Immature natural killer cell (primary cell): ENCODE data around the gene AKIRIN1. TPM values are rescaled to one million over a fixed set of nuclear protein-coding genes. Genes with fewer than 3 reads are reported as not detected.
A peak's percentile ranks its signal among the peaks of the same experiment; 100 is the strongest.
"Not testable (repeated sequence)": the region's sequence is repeated elsewhere in the genome, so short reads cannot be mapped to it uniquely, and the experiment has no call there.

Experiments
- DNase-seq, 3 donors: peaks; one replicate each; pipeline ENCODE4 v3.0.0; 2022; ENCODE audit warnings: mixed read lengths in 1 of 3
- H3K27ac Mint-ChIP-seq, 6 donors: one replicate each; pipeline ENCODE4 v1.8.0; 2020; ENCODE audit warnings: mixed read lengths in 6 of 6, mild to moderate bottlenecking in 5 of 6, inconsistent platforms in 4 of 6, moderate library complexity in 3 of 6
- H3K27me3 Mint-ChIP-seq, 3 donors: one replicate each; pipeline ENCODE4 v1.8.0; 2020 to 2021; ENCODE audit warnings: low read depth in 3 of 3, mild to moderate bottlenecking in 3 of 3, mixed read lengths in 3 of 3, moderate library complexity in 3 of 3, inconsistent platforms in 1 of 3
- H3K36me3 Mint-ChIP-seq, 3 donors: one replicate each; pipeline ENCODE4 v1.8.0; 2020; ENCODE audit warnings: mixed read lengths in 3 of 3, inconsistent platforms in 2 of 3, mild to moderate bottlenecking in 2 of 3
- H3K4me1 Mint-ChIP-seq, 2 donors: one replicate each; pipeline ENCODE4 v1.8.0; 2020; ENCODE audit warnings: inconsistent platforms in 2 of 2, mild to moderate bottlenecking in 2 of 2, mixed read lengths in 2 of 2, moderate library complexity in 1 of 2
- H3K4me3 Mint-ChIP-seq, 5 donors: one replicate each; pipeline ENCODE4 v1.8.0; 2020; ENCODE audit warnings: mild to moderate bottlenecking in 5 of 5, mixed read lengths in 5 of 5, inconsistent platforms in 3 of 5, moderate library complexity in 3 of 5
- H3K9me3 Mint-ChIP-seq, 6 donors: one replicate each; pipeline ENCODE4 v1.8.0; 2020; ENCODE audit warnings: mild to moderate bottlenecking in 6 of 6, mixed read lengths in 6 of 6, inconsistent platforms in 4 of 6, moderate library complexity in 3 of 6
- polyA plus RNA-seq, 3 donors: library from polyadenylated mRNA; unstranded; fragments of 300-500 nt; fragmentation: Illumina TruSeq; gene quantifications; one replicate each; pipeline ENCODE4 v1.2.3, GENCODE V29; 2021

The AKIRIN1 gene
- polyA plus RNA-seq = 10 to 100 TPM; 69.5 to 89.2 (median 74.8) TPM

GRCh38 chr1:38990738-38991637 is at the start of gene AKIRIN1:
Gene AKIRIN1, plus strand, starts transcription at chr1:38991276. Its CDS starts 105 bp downstream, at chr1:38991381.
- DNase-seq = peak; percentile 98 to 99 (median 98)
- Mint-ChIP-seq H3K4me1 (peaks cover 34 to 45% of the 10 kb centered on the region in 2 donors), H3K27me3 (peaks cover 1 to 16% (median 2%) of the 10 kb centered on the region in 3 donors), H3K36me3 (peaks cover 0 to 5% (median 4%) of the 10 kb centered on the region in 3 donors), H3K9me3 (no peaks in the 10 kb centered on the region), H3K4me3 (peak within 1 kb of the TSS; percentile 72 to 88 (median 86)), H3K27ac (peak within 1 kb of the TSS; percentile 80 to 95 (median 92))

- DNase-seq = no peak
- no peak within 1 kb of the TSS for H3K4me3 Mint-ChIP-seq
- H3K4me1 Mint-ChIP-seq = no peaks in the 10 kb centered on the region
- no peaks in the 10 kb centered on the region for H3K9me3 Mint-ChIP-seq
- H3K36me3 Mint-ChIP-seq = no peaks in the 10 kb centered on the region
- no peak within 1 kb of the TSS for H3K27ac Mint-ChIP-seq
- H3K27me3 Mint-ChIP-seq = no peaks in the 10 kb centered on the region
These were observed 49.5 kb upstream of the AKIRIN1 start, which contains the start of gene RHBDL2 for GRCh38 chr1:38941527-38942019. Gene RHBDL2, minus strand, starts transcription at chr1:38941830. Its CDS starts 22,618 bp downstream, at chr1:38919212.

DNA sequence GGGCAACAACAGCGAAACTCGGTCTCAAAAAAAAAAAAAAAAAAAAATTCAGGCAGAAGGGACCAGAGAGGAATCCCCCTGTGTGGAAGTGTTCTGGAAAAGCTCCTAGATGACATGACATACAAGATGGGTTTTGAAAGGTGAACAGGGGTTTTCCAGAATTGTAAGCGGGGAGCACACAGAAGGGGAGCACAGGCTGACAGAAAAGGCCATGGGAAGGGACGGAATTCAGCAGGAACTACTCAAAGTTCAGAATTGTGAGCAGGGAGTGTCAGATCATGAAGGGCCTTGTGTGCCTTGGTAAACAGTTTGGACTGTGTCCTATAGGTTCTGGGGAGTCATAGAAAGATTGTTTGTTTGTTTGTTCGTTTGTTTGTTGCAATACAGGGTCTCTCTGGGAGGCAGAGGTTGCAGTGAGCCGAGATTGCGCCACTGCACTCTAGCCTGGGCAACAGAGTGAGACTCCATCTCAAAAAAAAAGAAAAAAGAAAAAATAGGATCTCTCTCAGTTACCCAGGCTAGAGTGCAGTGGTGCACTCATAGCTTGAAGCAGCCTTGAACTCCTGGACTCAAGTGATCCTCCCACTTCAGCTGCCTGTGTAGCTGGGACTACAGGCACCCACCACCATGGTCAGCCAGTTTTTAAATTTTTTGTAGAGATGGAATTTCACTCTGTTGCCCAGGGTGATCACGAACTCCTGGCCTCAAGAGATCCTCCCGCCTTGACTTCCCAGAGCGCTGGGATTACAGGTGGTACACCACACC is 48.2 kb upstream of the AKIRIN1 start:
- Mint-ChIP-seq H3K27ac (no peak overlapping the region), H3K27me3 (peaks cover 0 to 5% (median 2%) of the 10 kb centered on the region in 3 donors)

GRCh38 chr1:38944547-38944946 is 46.5 kb upstream of the AKIRIN1 start:
- no peaks in the 10 kb centered on the region for H3K36me3 Mint-ChIP-seq
- DNase-seq = no peak
- no peak overlapping the region for H3K4me3 Mint-ChIP-seq
- H3K9me3 Mint-ChIP-seq = peaks cover 0 to 2% (median 0%) of the 10 kb centered on the region in 6 donors
- peaks cover 2 to 8% (median 8%) of the 10 kb centered on the region in 3 donors for H3K27me3 Mint-ChIP-seq
- H3K27ac Mint-ChIP-seq = no peak overlapping the region
- H3K4me1 Mint-ChIP-seq = no peaks in the 10 kb centered on the region

More for the DNA sequence above, 48.2 kb upstream of the AKIRIN1 start:
- no peaks in the 10 kb centered on the region for H3K9me3 Mint-ChIP-seq
- no peak for DNase-seq
- no peaks in the 10 kb centered on the region for H3K36me3 Mint-ChIP-seq
- H3K4me1 Mint-ChIP-seq = no peaks in the 10 kb centered on the region
- H3K4me3 Mint-ChIP-seq = no peak overlapping the region

DNA sequence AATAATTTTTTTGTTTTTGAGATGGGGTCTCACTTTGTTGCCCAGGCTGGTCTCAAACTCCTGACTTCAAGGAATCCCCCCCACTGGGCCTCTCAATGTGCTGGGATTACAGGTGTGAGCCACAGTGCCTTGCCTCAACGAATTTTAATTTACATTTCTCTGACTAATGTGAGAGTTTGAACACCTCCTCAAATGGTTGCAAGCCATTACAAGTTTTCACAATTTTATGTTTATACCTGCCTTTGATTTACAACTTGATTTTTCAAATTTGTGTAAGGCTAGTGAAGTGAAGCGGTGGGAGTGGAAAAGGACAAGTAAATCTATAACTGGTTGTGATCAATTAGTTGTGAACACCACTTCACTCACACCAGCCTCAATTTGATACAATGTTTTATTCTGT is 40.5 kb upstream of the AKIRIN1 start:
- Mint-ChIP-seq H3K9me3 (peaks cover 0 to 2% (median 0%) of the 10 kb centered on the region in 6 donors), H3K4me1 (no peaks in the 10 kb centered on the region), H3K36me3 (no peaks in the 10 kb centered on the region), H3K27me3 (peaks cover 2 to 9% (median 8%) of the 10 kb centered on the region in 3 donors), H3K4me3 (no peak overlapping the region), H3K27ac (no peak overlapping the region)
- DNase-seq = no peak

GRCh38 chr1:38953433-38953860 is 37.6 kb upstream of the AKIRIN1 start:
- Mint-ChIP-seq H3K36me3 (no peaks in the 10 kb centered on the region), H3K4me1 (no peaks in the 10 kb centered on the region), H3K27me3 (peaks cover 0 to 5% (median 4%) of the 10 kb centered on the region in 3 donors), H3K9me3 (no peaks in the 10 kb centered on the region), H3K27ac (no peak overlapping the region), H3K4me3 (no peak overlapping the region)
- no peak for DNase-seq

GRCh38 chr1:38958967-38959366 is 32.1 kb upstream of the AKIRIN1 start:
- no peaks in the 10 kb centered on the region for H3K36me3 Mint-ChIP-seq
- no peak overlapping the region for H3K4me3 Mint-ChIP-seq
- no peak for DNase-seq
- H3K27me3 Mint-ChIP-seq = peaks cover 0 to 4% (median 0%) of the 10 kb centered on the region in 3 donors
- no peaks in the 10 kb centered on the region for H3K4me1 Mint-ChIP-seq
- no peak overlapping the region for H3K27ac Mint-ChIP-seq
- no peaks in the 10 kb centered on the region for H3K9me3 Mint-ChIP-seq

DNA sequence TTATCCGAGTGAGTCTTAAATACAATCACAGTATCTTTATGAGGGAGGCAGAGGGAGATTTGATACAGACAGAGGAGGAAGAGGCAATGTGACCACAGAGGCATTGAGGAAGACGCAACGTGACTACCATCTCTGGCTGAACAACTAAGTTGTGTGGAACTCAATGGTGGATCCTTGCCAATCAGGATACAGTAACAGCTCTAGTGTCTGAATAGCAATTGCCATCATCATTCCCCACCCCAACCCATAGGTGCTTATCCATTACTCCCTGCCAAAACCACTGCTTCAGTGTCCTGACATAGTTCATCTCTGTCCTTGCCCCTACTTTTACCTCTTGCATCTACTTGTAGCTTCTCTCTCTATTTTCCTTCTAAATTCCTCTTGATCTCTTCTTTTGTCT is 29.0 kb upstream of the AKIRIN1 start:
- Mint-ChIP-seq H3K9me3 (no peaks in the 10 kb centered on the region), H3K27me3 (peaks cover 0 to 2% (median 0%) of the 10 kb centered on the region in 3 donors), H3K27ac (no peak overlapping the region), H3K4me1 (no peaks in the 10 kb centered on the region), H3K4me3 (no peak overlapping the region), H3K36me3 (no peaks in the 10 kb centered on the region)
- no peak for DNase-seq

GRCh38 chr1:38962560-38962959 is 28.5 kb upstream of the AKIRIN1 start:
- Mint-ChIP-seq H3K36me3 (no peaks in the 10 kb centered on the region), H3K9me3 (no peaks in the 10 kb centered on the region), H3K4me3 (no peak overlapping the region), H3K27me3 (peaks cover 0 to 2% (median 0%) of the 10 kb centered on the region in 3 donors), H3K27ac (no peak overlapping the region), H3K4me1 (no peaks in the 10 kb centered on the region)
- no peak for DNase-seq

DNA sequence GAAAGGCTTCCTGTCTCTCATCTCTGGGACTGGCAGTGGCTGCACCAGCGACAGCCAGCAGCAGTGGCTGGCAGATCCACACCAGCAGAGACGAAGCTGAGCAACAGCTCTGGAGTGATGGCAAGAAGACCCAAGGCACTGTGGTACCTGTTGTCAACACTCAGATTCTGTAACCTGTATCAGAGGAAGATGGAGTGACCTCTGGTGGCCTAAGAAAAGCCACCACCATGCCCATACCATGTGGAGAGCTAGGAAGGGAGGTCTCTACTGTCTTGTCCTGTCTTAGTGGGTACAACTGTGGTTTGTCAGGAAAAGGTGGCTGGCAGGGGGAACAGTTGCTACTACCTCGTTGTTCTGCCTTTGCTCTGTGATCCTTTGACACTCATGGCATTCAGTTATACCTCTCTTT is 26.9 kb upstream of the AKIRIN1 start:
- Mint-ChIP-seq H3K36me3 (no peaks in the 10 kb centered on the region), H3K27ac (no peak overlapping the region), H3K27me3 (no peaks in the 10 kb centered on the region), H3K9me3 (no peaks in the 10 kb centered on the region), H3K4me3 (no peak overlapping the region), H3K4me1 (no peaks in the 10 kb centered on the region)
- DNase-seq = no peak

DNA sequence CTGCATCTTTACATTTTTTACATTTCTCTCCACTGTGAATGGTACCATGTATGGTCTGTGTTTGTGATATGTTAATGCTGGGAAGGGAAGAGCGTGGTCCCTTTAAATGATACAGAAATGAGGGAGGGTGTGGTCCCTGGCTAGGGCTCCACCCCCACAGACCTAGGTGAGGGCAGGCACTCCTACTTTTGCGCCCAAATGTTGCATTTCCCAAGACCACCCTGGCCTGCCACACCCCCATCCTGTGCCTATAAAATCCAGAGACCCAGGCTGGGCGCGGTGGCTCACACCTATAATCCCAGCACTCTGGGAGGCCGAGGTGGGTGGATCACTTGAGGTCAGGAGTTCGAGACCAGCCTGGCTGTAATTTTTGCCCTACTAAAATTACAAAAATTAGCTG is 17.9 kb upstream of the AKIRIN1 start:
- not testable (repeated sequence) for H3K4me1 Mint-ChIP-seq, H3K27ac Mint-ChIP-seq, H3K9me3 Mint-ChIP-seq, DNase-seq, H3K4me3 Mint-ChIP-seq, H3K36me3 Mint-ChIP-seq, H3K27me3 Mint-ChIP-seq

- peaks cover 4 to 5% of the 10 kb centered on the region in 2 donors for H3K4me1 Mint-ChIP-seq
- no peaks in the 10 kb centered on the region for H3K36me3 Mint-ChIP-seq
- DNase-seq = no peak
- no peak overlapping the region for H3K27ac Mint-ChIP-seq
- no peak overlapping the region for H3K4me3 Mint-ChIP-seq
- H3K27me3 Mint-ChIP-seq = peaks cover 6 to 13% (median 8%) of the 10 kb centered on the region in 3 donors
- H3K9me3 Mint-ChIP-seq = peaks cover 0 to 9% (median 8%) of the 10 kb centered on the region in 6 donors
These were observed 17.2 kb upstream of the AKIRIN1 start for GRCh38 chr1:38973659-38974437.
